Testis (tissue), 2 donors: ENCODE measurements around the gene GLIS1.

Source experiments
- CTCF ChIP-seq, 3 experiments: fragments of 450-650 bp in 2 of 3; fragments of 200-600 bp in 1 of 3; sonication (generic) in 1 of 3; IDR thresholded peaks; one replicate each; pipeline ENCODE4 v1.5.1; 2016 to 2019; ENCODE audit warnings: antibody characterized with exemption in 3 of 3, mild to moderate bottlenecking in 2 of 3, moderate library complexity in 1 of 3
- POLR2A ChIP-seq: fragments of 450-650 bp; IDR thresholded peaks from one replicate; pipeline ENCODE4 v1.6.1; 2017; ENCODE audit warnings: antibody characterized with exemption, mild to moderate bottlenecking, moderate library complexity

DNA sequence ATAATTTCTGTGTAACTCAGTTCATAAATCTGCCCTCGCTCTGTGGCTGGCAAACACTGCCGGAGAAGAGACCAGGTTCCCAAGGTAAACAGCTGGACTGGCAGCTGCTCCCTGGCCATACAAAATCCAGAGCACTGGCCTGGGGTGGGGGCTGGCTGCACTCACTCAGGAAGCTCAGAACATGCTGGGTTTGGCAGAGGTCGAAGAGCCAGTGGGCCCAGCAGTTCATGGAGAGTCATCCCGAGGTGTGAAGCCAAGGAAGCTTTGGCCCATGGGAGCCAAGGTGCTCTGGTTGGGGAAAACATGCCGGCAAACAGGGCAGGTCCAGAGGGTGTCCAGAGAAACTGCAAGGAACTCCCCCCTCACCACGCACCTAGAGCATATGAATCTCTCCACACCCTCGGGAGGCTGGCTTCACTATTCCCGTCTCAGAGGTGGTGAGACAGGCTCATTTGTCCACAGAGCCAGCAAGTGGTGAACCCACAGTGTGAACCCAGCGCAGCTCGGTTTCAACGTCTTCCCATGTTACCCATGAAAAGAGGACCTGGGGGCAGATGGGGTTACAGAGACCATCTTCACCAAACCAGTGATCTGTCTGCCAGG is 177.4 kb downstream of the GLIS1 start:
- TF ChIP-seq CTCF (IDR thresholded peaks at IDR 0.05) (no peak), POLR2A (no peak)
